ENCODE results near the gene LEMD1. TPM values are rescaled to one million over a fixed set of nuclear protein-coding genes. Genes with fewer than 3 reads are reported as not detected.

The LEMD1 gene
- total and polyA plus RNA-seq, 8 donors = 0.95 to 3.7 (median 1.7) TPM; not detected in 5

- Histone ChIP-seq H3K4me1 (no peaks in the 10 kb centered on the region), H3K27me3 (peaks cover 0 to 24% (median 7%) of the 10 kb centered on the region in 3 donors), H3K36me3 (no peaks in the 10 kb centered on the region), H3K9me3 (no peaks in the 10 kb centered on the region), H3K4me3 (no peak overlapping the region), H3K27ac (no peak overlapping the region)
- 70 to 83% (median 75%) methylated on average over 6 of the region's 6 CpGs for WGBS, 5 donors
- no peak for DNase-seq
- TF ChIP-seq, protein P1, sequence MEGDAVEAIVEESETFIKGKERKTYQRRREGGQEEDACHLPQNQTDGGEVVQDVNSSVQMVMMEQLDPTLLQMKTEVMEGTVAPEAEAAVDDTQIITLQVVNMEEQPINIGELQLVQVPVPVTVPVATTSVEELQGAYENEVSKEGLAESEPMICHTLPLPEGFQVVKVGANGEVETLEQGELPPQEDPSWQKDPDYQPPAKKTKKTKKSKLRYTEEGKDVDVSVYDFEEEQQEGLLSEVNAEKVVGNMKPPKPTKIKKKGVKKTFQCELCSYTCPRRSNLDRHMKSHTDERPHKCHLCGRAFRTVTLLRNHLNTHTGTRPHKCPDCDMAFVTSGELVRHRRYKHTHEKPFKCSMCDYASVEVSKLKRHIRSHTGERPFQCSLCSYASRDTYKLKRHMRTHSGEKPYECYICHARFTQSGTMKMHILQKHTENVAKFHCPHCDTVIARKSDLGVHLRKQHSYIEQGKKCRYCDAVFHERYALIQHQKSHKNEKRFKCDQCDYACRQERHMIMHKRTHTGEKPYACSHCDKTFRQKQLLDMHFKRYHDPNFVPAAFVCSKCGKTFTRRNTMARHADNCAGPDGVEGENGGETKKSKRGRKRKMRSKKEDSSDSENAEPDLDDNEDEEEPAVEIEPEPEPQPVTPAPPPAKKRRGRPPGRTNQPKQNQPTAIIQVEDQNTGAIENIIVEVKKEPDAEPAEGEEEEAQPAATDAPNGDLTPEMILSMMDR (IDR thresholded peaks at IDR 0.05) = no peak
- TF ChIP-seq EP300 (IDR thresholded peaks at IDR 0.05) (no peak), POLR2A (IDR thresholded peaks at IDR 0.05) (no peak), POLR2AphosphoS5 (IDR thresholded peaks at IDR 0.05) (no peak)
- intact Hi-C loops (cut with DNase I; ENCODE audit: low total_unique reads) = no loop called here
These were observed 2.1 kb upstream of the LEMD1 start for GRCh38 chr1:205423814-205424399.

DNA sequence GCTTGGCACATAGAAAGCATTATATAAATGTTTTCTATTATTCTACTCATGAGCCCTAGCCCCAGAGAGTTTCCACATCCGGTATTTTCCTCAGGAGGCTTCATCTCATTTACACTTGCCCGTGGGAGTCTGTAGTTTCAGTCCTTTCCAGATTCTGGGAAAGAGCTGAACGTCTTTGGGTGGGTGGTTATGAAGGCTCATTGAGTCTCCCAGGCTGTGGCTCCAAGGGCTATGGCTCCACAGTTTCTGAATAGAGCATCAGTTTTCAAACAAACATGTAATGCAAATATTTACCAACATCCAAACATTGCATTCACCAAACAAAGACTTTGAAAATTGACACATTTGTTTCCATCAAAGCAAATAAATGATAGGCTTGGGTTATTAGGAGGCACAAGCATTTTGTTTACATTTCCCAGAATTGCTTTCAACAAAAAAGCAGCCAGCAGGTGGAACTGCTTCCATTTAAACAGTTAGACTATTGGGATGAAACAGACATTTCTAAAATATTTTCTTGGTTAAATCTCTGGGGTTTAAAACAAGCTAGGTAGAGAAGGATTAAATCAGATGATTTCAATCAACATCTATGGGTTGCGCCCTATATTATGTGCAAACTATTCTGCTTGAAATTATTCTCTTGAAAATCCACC lies 1.3 kb upstream of the LEMD1 start:
- intact Hi-C loops (cut with DNase I; ENCODE audit: low total_unique reads) = no loop called here
- no peak for DNase-seq
- Histone ChIP-seq H3K27me3 (peaks cover 0 to 29% (median 7%) of the 10 kb centered on the region in 3 donors), H3K4me1 (no peaks in the 10 kb centered on the region), H3K36me3 (no peaks in the 10 kb centered on the region), H3K27ac (no peak overlapping the region), H3K4me3 (no peak overlapping the region), H3K9me3 (no peaks in the 10 kb centered on the region)
- WGBS, 5 donors = 45 to 51% (median 49%) methylated on average over 4 of the region's 4 CpGs
- TF ChIP-seq POLR2AphosphoS5 (IDR thresholded peaks at IDR 0.05) (no peak), EP300 (IDR thresholded peaks at IDR 0.05) (no peak), POLR2A (IDR thresholded peaks at IDR 0.05) (no peak)
- TF ChIP-seq, protein P1 (IDR thresholded peaks at IDR 0.05) = no peak

DNA sequence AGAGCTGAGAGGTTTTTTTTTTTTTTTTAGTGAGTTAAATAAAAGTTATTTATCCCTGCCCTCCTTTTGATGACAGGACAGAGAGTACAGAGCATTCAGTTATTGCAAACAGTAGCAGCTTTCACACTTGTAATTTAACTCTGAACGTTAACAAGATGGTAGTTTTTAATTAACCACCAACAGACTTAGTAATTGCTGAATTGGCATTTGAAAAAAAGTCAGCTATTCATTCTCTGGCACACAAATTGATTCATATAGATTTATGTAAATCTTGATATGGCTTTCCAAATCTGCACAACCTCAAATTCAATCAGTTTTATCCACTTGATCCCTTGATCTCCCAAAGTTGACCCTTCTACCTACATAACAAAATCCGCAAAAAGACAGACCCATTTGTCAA lies 918 bp downstream of the LEMD1 start:
- Histone ChIP-seq H3K4me3 (no peak overlapping the region), H3K27ac (no peak overlapping the region), H3K9me3 (no peaks in the 10 kb centered on the region), H3K4me1 (no peaks in the 10 kb centered on the region), H3K27me3 (peaks cover 0 to 23% (median 0%) of the 10 kb centered on the region in 3 donors), H3K36me3 (no peaks in the 10 kb centered on the region)
- TF ChIP-seq EP300 (IDR thresholded peaks at IDR 0.05) = no peak
- TF ChIP-seq POLR2AphosphoS5 (IDR thresholded peaks at IDR 0.05) = no peak
- TF ChIP-seq, protein P1 (IDR thresholded peaks at IDR 0.05) = no peak
- no peak for TF ChIP-seq POLR2A (IDR thresholded peaks at IDR 0.05)
- 55 to 73% (median 66%) methylated on average over 2 of the region's 2 CpGs for WGBS, 5 donors
- no peak for DNase-seq
- intact Hi-C loops (cut with DNase I; ENCODE audit: low total_unique reads) = no loop called here

GRCh38 chr1:205417870-205418635 lies 3.8 kb downstream of the LEMD1 start:
- Histone ChIP-seq H3K4me1 (no peaks in the 10 kb centered on the region), H3K27me3 (peaks cover 0 to 6% (median 0%) of the 10 kb centered on the region in 3 donors), H3K27ac (no peak overlapping the region), H3K4me3 (no peak overlapping the region), H3K9me3 (no peaks in the 10 kb centered on the region), H3K36me3 (no peaks in the 10 kb centered on the region)
- 73 to 84% (median 77%) methylated on average over 10 of the region's 10 CpGs for WGBS, 5 donors
- intact Hi-C loops (cut with DNase I; ENCODE audit: low total_unique reads) = no loop called here
- no peak for TF ChIP-seq POLR2A (IDR thresholded peaks at IDR 0.05)
- TF ChIP-seq, protein P1 (IDR thresholded peaks at IDR 0.05) = no peak
- no peak for TF ChIP-seq POLR2AphosphoS5 (IDR thresholded peaks at IDR 0.05)
- no peak for TF ChIP-seq EP300 (IDR thresholded peaks at IDR 0.05)
- peak in 1 of 2 donors; percentile 40 for DNase-seq

Measured in stomach (tissue), 9 donors.